NOMO-1 (cell line): ENCODE data around the gene SRRD.
"Not testable (repeated sequence)": the region's sequence is repeated elsewhere in the genome, so short reads cannot be mapped to it uniquely, and the experiment has no call there.

ENCODE experiments used
- DNase-seq, 2 experiments: peaks; one replicate each; lab custom pipeline; 2025; ENCODE audit not compliant: unreplicated experiment in 2 of 2; lab: John Stamatoyannopoulos, UW

Gene SRRD

GRCh38 chr22:26514419-26515161 is 30.9 kb downstream of the SRRD start:
- DNase-seq: no peak

DNA sequence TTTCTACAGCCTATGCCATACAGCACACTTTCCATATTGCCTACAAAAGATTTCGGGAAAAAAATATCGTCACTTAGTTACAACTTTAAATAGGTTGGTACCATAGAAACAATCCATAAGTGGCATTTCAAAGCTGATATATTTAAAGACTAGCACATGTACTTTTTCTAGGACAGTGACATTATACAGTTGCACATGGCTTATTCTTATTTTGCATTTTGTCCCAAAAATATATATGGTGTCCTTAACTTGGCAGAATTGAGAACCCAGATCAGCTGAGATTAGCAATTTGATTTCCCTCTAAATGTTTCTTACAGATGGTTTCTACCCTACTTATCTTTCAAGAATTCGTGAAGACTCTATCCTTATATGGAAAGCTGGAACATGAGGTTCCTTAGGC is 32.3 kb downstream of the SRRD start:
- DNase-seq: no peak

DNA sequence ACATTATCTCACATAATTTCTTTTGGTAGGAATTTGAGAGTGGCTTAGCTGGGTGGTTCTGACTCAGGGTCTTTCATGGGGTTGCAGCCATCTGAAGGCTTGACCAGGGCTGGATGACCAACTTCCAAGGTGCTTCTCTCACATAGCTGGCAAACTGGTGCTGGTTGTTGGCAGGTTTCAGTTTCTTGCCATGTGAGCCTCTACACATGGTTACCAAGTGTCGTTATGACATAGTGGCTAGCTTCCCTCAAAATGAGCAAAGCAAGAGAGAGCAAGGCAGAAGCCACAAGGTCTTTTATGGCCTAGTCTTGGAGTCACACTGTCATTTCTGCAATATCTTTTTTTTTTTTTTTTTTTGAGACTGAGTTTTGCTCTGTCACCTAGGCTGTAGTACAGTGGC is 32.8 kb downstream of the SRRD start:
- DNase-seq: peak in 1 of 2 experiments; percentile 6

DNA sequence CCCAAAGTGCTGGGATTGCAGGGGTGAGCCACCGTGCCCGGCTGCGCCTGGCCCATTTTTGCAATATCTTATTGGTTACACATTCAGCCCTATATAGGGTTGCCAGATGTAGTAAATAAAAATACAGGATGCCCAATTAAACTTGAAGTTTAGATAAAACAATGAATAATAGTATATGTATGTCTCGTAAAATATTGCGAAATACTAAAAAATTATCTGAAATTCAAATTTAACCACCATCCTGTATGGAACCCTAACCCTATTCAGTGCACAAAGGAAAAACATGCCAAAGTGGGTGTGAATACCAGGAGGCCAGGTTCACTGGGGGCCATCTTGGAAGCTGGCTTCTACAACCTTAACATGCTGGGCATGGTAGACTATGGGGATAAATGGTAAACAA is 33.8 kb downstream of the SRRD start:
- no peak for DNase-seq

GRCh38 chr22:26522012-26522411 is 38.3 kb downstream of the SRRD start:
- no peak for DNase-seq

- DNase-seq: no peak
Measured at GRCh38 chr22:26522592-26522991, 38.9 kb downstream of the SRRD start.

- DNase-seq: no peak
Measured at GRCh38 chr22:26524870-26525269, 41.2 kb downstream of the SRRD start.

DNA sequence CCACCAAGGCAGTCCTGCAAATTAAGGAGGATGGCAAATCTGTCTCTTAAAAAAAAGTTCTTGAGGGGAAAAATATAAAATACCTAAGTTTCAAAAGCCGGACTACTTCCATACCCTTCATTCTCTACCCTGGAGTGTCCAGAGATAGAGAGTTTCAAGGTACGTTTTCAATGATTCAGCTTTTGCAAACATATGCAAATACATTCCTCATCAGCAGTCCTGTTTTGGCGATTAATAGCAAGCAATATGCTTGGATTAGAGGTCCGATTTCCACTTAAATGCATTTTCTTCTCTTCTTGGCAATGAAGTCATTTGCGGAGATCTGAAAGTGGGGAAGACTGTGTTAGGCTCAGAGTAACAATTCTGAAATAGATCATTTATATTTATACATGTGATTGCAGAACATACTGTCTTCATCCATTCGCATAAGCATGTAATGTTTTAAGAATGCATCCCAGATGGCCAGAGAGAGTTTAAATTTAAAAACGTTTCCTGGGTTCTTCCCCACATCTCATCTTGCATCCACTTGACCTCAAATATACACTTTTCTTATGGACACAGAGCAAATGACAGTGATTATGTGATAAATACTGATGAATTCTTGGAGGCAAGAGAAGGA is 42.4 kb downstream of the SRRD start:
- no peak for DNase-seq

DNA sequence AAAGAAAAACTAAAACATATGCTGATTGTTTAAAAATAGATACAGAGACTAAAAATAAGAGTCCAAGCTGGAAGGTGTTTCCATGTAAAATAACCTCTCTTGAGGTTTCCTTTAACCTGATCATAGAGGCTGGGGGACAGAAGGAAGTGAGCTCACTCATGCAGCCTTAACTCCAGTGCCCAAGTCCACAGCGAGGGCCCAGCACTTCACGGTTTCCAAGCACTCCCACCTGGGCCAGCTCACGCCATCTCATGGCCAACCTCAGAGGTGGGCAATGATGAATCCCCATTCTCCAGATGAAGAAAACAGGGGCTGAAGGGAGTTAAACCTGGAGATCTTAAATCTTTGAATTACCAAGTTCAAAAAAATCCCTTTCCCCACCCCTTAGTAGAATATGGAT is 43.5 kb downstream of the SRRD start:
- DNase-seq: no peak

- DNase-seq: no peak
Measured at GRCh38 chr22:26527574-26528465, 44.1 kb downstream of the SRRD start.

- not testable (repeated sequence) for DNase-seq
Measured at GRCh38 chr22:26528518-26528917, 44.8 kb downstream of the SRRD start.

DNA sequence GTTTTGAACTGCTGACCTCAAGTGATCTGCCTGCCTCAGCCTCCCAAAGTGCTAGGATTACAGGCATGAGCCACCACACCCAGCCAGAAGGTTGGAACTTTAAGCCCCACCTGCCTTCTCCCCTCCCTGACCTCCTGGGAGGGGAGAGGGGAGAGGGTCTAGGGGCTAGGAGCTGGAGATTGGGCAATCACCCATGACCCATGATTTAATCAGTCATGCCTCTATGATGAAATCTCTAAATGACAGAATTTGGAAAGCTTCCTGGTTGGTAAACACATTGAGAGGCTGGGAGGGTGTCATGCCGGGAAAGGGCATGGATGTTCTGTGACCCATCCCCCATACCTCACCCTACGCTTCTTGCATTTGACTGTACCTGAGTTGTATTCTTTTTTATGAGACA is 45.7 kb downstream of the SRRD start:
- DNase-seq: no peak

DNA sequence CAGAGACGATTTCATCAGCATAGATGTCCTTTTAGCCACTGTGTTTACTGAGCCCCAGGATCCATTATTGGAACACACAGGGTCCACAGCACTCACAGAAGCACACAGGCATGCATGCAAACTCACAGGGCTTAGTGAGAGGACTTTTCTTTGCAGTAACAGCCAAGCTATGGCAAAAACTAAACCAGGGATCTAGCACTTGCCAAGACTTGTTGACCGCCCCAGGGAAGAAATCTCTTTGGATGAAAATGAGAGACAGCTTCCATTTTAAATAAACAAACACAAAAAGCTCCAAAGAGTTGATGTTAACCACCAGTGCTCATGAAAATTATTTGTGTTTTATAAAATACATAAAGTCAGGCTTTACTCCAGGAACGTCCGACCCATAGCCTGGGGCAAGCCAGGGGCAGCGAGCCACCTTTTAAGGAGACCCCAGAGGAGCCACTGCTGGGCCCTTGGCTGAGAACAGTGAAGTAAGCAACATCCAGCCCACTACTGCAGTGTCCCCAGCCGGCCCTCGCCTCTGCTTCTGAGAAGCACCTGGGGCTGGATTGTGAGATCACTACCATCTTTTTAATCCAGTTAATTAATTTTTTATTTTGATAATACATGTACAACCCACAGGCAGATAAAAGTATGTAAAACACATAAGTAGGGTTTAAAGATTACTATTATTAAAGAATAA is 50.6 kb downstream of the SRRD start:
- DNase-seq: no peak

DNA sequence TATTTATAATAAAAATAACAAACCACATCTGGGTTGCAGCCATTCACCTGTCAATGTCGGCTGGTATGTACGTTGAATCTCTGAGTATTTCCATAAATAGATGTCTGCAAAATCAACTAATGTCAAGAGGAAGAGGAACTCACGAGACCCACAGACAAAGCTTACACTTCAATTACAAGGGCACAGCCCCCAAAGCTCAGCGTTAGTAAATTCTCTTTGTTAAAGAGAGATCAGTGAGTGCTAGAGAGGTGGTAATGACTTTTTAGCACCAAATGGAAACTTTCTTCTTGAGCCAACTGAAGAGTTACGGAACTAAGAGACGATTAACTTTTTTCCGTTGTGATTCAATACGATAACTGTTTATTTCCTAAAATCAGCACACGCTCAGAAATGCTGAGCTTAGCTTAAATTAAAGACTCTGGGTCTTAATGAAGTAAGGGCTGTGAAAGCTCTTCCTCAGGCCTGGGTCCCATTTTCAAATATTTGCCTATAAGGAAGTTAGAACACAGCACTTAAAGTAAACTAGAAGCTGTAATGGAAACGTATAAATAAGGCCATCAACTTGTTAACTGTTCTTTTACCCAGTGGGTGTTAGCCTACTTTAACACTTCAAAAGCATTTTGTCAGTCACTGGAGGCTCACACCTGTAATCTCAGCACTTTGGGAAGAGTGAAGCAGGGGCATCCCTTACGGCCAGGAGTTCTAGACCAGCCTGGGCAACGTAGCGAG is 51.4 kb downstream of the SRRD start:
- peak; percentile 10 to 44 for DNase-seq

GRCh38 chr22:26535603-26535908 is 51.9 kb downstream of the SRRD start:
- no peak for DNase-seq

GRCh38 chr22:26536056-26536761 is 52.5 kb downstream of the SRRD start:
- no peak for DNase-seq

DNA sequence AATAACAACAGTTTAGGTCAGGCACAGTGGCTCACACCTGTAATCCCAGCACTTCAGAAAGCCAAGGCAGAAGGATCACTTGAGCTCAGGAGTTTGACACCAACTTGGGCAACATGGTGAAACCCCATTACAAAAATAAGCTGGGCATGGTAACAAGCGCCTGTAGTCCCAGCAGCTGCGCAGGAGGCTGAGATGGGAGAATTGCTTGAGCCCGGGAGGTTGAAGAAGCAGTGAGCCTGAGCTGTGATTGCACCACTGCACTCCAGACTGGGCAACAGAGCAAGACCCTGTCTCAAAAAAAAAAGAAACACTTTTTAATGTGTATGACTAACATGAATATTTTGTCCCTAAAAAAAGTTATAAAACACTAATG is 53.1 kb downstream of the SRRD start:
- no peak for DNase-seq

GRCh38 chr22:26540119-26540518 is 56.4 kb downstream of the SRRD start:
- DNase-seq: no peak

DNA sequence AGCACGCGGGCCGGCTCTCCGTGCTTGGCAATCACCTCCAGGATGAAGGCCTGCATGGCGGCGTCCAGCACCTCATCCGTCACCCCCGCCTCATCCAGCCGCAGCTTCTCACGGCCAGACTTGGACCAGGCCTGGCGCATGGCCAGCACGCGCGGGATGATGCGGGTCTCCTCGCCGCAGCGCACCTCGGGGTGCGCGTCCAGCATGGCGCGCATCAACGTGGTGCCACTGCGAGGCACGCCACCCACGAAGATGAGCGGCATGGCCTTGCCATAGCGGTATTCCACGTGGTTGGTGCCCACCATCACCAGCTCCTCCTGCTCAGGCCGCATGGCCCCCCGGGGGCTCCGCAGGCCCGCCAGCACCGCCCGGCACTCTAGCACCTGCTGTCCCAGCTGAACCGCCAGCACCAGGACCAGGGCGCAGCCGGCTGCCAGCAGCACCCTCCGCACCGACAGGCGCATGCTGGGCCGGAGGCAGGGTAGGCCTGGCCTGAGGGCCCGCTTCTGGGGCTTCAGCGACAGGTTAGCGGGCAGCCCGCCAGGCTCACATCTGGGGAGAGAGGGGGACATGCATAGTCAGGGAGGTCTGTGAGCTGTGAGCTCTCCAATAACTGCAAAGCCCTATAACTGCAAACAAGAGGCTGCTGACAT is 57.6 kb downstream of the SRRD start:
- DNase-seq: no peak
